Skin of body (tissue), 2 donors: ENCODE measurements around the gene INPP5J. TPM values are rescaled to one million over a fixed set of nuclear protein-coding genes. Genes with fewer than 3 reads are reported as not detected.
"Not testable (repeated sequence)": the region's sequence is repeated elsewhere in the genome, so short reads cannot be mapped to it uniquely, and the experiment has no call there.

Experiments
- DNase-seq: peaks from one replicate; lab custom pipeline; 2025; lab: John Stamatoyannopoulos, UW
- total RNA-seq: library from RNA; depleted of rRNA; stranded (reverse); fragments of >200 nt; gene quantifications from one replicate; pipeline ENCODE4 v1.2.3, GENCODE V29; 2014

INPP5J gene
- total RNA-seq, 1 donor from 2014 or later, result 0.39 TPM

GRCh38 chr22:31086703-31087330 is 35.9 kb upstream of the INPP5J start:
- DNase-seq, result no peak

GRCh38 chr22:31087744-31088215 is 35.0 kb upstream of the INPP5J start:
- no peak for DNase-seq

- DNase-seq, result no peak
Measured at GRCh38 chr22:31088233-31088986, 34.4 kb upstream of the INPP5J start.

GRCh38 chr22:31089160-31090100 is 33.3 kb upstream of the INPP5J start:
- DNase-seq, result no peak

- DNase-seq, result no peak
Measured at GRCh38 chr22:31090217-31091085, 32.3 kb upstream of the INPP5J start.

GRCh38 chr22:31091106-31091975 is 31.4 kb upstream of the INPP5J start:
- DNase-seq, result no peak

- DNase-seq, result no peak
Measured at GRCh38 chr22:31092161-31092560, 30.6 kb upstream of the INPP5J start.

- no peak for DNase-seq
Measured at GRCh38 chr22:31093086-31093850, 29.5 kb upstream of the INPP5J start.

- DNase-seq, result no peak
Measured at GRCh38 chr22:31094021-31094551, 28.7 kb upstream of the INPP5J start.

- no peak for DNase-seq
Measured at GRCh38 chr22:31094741-31095140, 28.0 kb upstream of the INPP5J start.

- no peak for DNase-seq
Measured at GRCh38 chr22:31095637-31096249, 27.0 kb upstream of the INPP5J start.

GRCh38 chr22:31096657-31097279 is 26.0 kb upstream of the INPP5J start:
- DNase-seq, result no peak

- DNase-seq, result not testable (repeated sequence)
Measured at GRCh38 chr22:31097539-31097938, 25.2 kb upstream of the INPP5J start.

- DNase-seq, result no peak
Measured at GRCh38 chr22:31097941-31098631, 24.7 kb upstream of the INPP5J start.

- no peak for DNase-seq
Measured at GRCh38 chr22:31098632-31099110, 24.1 kb upstream of the INPP5J start.

- DNase-seq, result no peak
Measured at GRCh38 chr22:31099386-31099785, 23.4 kb upstream of the INPP5J start.
